NCI-H2171 treated with DMSO at 0.1 percent for 48 hours (cell line): ENCODE results near the gene TLR5.

Experiments
- DNase-seq: peaks from one replicate; lab custom pipeline; 2025; lab: John Stamatoyannopoulos, UW

The TLR5 gene

DNA sequence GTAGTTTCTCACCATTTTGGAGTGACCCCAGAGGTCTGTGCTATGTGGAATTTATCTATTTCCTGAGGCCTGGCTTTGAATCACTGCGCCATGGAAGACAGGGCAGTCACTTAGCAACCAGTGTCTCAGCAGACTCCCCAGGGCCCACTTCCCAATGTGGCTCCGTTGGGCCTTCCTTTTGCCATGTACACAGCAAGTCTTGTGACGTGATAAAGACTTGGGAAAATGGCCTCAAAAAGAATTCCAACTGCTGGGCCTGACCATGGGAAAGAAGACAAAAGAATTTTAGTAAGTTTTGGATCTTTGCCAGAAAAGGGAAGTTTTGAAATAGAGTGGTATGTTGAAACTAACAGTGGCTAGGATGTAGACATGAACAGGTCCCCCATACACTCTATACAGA lies 36.2 kb downstream of the TLR5 start:
- no peak for DNase-seq

DNA sequence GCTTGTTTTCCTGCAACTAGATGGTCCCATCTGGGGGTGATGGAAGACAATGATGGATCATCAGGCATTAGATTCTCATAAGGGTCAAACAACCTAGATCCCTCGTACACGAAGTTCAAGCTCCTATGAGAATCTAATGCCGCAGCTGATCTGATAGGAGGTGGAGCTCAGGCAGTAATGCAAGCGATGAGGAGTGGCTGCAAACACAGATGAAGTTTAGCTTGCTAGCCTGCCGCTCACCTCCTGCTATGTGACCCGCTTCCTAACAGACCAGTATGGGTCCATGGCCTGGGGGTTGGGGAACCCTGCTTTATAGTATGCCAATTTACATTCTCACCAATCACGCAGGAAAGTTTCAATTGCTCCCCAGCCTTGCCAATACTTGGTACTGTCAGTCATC lies 37.5 kb downstream of the TLR5 start:
- DNase-seq = no peak

DNA sequence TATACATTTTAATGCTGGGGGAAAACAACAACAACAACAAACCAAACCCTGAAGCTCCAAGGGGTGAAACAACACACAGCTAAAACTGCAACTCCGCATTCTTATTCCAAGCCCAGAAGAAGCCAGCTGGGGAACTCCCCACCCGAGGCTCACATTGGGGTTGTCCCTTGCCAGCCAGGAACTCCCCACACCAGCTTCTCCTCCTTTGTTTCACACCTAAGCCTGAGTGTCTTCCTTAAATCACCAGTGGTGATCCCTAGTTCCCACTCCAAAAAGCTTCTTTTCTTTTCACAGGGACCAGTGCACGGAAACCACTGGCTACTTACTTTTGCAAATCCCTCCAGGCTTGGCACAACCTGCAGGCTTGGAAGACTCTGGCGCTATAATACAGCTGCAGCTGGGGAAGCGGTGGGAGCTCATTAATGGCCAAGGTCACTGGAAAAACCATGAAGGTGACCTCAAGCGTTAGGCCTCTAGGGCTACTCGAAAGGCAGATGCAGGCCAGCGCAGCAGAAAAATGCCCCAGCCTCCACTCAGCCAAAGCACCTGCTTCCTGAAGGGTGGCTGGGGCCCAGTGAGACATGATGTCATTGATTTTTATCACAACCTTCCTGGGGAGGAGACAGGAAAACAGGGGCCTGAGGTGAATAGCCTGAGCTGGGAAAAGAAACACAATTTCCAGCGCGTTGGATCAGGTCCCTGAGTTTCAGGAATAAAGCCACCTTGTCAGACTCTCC lies 40.1 kb downstream of the TLR5 start:
- DNase-seq = no peak

DNA sequence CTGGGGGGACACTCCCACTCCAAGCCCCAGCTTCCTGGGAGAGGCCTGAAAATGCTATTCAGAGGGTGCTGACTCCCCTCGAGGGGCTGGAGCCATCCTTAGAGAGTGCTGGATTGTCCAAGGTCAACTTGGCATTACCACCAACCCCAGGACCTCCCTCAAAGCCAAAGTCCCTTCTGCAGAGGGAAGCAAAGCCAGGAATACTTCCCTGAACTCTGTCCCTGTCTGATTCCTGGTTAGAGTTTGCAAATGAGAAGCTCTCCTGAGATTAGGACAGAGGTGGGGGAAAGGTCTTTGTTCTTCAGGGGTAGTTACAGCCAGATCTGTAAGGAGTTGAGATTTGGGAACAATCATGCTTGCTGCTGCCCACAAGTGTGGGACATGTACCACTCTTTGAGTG lies 45.3 kb downstream of the TLR5 start:
- DNase-seq = no peak

DNA sequence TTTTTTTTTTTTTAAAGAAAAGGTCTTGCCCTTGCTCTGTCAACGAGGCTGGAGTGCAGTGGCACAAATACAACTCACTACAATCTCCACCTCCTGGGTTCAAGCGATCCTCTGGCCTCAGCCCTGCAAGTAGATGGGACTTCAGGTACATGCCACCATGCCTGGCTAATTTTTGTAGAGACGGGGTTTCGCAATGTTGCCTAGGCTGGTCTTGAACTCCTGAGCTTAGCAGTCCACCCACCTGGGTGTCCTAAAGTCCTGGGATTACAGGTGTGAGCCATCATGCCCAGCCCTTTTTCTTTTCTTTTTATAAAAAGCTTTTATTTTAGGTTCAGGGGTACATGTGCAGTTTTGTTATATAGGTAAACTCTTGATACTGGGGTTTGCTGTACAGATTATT lies 47.2 kb downstream of the TLR5 start:
- DNase-seq = no peak

DNA sequence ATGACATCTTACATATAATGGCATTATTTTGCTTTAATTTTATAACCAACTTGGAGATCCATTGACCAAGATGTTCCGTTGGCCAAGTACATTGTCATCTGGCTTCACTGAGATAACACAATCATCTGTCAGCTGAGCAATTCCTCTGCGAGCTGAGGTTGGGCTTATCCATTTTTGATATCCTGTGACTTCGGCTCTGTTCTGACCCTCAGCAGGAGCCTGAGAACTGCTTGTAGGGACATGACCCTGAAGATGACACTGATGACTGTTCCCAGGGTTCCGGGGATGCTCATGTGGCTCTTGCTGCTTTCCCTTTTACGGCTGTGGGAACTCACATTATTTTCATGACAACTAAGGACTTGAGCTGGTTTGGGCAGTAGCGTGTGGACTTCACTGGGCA lies 51.2 kb downstream of the TLR5 start:
- no peak for DNase-seq

DNA sequence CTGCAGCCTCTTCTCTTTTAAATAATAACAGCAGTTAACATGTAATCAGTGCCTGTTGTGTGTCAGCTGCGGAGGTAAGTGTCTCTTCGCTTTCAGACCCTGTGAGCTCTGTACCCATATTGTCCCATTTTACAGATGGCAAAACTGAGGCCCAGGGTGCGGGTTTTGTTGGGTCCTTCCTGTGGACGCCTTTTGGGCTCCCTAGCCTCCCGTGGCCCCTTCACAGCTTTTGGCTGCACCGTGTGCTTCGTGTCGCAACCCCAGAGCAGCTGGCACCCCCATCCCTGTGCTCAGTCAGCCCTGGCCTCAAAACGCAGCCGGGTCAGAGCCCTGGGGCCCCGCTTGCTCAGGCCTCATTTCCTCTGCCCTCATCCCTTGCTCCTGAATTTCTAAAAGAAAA lies 53.8 kb downstream of the TLR5 start:
- DNase-seq = no peak

DNA sequence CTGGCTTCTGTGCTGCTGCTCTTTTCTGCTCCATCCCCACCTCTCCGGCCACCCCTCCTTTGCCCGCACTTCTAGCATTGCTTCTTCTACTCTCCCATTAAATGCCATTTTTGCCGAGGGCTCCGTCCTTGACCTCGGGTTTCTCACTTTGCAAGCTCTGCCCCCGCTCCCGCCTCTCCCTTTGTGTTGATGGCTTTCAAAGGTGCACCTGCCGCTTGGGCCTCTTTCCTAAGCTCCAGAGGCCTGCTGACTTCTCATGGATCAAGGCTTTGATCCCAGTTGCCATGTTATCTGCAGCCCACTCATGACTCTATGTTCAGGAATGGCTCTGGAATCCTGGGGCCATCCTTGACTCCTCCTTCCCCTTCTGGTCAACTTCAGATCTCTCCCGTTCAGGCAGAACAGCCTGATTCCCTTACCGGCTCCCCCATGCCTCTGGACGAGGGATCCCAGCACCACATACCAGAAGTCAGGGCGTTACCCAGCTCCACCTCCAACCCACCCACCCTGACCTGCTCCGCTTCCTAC lies 54.3 kb downstream of the TLR5 start:
- no peak for DNase-seq

DNA sequence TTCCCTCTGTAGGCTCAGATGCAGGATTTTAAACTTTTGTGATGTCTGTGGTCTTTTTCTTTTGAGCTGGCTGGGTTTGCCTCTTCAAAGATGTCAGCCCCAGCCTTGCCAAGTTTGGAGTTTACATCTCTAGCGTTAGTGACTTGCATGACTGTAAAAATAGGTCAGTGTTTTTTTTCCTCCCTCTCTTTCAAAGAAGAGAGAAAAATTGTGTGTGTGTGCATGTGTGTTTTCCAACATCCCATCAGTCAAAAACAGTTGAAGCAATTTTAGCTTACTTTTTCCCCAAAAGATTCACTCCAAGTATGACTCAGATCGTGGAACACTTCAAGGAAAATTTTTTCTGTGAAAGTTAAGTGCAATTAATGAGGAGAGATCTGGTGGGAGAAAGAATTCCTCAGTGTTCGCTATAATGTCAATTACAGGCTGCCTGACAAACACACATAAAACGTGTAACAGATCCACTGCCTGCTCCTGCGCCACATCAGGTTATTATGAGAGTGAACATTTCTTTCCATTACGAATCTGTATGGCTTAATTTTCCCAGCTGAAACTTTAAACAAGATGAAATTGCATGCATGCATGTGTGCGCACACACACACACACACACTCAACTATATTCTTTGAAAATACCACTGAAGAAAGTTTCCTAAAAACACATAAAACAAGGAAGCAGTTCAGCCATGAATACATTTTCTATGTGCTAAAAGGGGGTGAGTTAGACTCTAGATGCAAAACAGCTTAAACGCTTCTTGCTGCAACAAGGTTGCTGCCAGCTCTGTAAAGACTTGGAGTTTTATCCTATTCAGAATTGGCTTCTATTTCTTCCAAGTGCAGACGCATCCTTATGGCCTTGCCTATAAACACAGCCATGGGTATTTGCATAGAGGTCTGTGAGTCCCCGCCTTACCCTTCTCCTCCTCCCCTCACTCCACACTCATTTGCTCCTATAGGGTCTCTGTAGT lies 55.5 kb downstream of the TLR5 start:
- DNase-seq = no peak

DNA sequence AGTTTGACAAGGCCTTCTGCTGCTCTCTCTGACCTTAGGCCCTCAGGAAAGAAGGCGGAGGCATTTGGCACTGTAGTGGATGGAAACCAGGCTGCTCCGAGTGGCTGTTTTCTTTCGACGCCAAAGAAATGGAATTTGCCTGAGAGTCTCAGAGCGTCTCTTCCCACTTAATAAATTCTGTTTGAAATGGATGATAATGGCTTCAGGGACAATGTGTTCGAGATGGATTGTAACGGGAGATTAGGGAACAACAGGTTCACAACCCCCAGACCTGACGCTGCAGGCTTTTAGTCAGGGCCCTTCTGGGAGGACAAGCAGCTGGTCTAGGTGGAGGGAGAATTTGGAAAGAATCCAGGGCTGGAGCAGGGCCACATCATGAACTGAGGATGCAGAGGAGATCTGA lies 58.6 kb downstream of the TLR5 start:
- peak; percentile 42 for DNase-seq

DNA sequence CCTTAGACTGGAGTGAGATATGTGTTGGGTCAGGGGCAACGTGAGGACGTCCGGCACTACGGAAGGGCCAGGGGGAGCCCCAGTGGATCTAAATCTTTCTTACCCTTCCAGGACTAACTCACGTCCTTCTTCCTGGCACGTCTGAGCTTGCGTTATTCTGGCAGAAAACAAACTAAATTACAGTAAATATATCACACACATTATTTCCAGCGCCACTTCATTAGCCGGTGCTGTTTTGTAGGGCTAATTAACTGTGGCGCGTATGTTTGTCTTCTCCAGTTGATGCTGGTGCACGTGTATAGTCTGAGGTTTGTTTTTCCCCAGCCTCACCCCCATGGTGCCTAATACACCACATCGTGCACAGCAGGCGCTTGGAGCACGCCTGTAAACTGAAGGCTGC lies 59.2 kb downstream of the TLR5 start:
- no peak for DNase-seq

DNA sequence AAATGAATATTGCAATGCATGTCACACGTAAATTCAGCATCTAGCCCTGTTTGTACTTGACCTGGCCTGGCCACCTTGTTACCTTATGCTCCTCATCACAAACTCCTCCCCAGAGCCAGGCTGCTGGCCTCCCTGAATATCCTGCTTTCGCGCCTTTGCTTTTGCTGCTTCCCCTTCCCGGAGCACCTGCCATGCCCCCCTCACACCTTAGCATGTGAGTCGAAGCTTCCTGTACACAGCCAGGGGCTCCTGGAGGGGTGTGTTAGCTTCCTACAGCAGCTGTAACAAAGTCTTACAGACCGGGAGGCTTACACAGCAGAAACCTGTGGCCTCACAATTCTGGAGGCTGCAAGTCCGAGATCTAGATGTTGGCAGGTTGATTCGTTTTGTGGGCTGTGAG lies 60.1 kb downstream of the TLR5 start:
- no peak for DNase-seq

DNA sequence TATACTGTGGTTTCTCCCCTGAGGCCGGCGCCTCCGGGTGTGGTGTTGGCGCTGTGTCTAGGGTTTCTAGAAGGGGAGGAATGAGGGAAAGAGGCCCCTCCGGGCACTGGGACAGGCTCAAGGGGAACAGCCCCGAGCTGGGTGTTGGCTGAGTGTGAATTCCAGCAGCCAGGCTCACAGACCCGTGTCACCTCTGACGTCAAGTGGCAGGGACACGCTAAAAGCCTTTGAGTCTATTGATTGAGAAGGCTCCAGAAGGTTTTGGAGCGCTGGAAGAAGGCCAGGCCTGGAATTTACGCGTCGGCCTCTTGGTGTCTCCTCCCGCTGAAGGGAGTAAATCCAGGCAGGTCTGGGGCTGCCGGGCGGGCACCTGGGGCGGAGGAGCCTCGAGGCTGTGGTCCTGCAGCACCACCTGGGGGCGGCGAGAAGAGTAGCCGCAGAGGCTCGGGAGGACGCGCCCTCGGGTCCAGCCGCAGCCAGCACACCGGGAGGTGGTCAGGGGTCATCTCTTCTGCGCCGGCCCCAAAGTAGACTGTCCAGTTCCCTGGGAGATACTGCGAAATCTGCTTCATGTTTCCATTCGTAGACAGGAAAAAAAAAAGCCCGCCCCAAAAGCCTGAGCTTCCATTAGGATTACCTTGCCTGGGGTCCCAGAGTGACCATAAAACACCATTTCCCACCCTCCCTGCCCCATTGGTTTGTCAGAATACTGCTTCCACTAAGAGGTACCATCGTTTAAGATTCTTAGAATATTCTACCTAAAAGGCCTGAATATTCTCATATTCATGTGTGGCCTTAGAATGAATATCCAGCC lies 61.7 kb downstream of the TLR5 start:
- DNase-seq = peak; percentile 98

DNA sequence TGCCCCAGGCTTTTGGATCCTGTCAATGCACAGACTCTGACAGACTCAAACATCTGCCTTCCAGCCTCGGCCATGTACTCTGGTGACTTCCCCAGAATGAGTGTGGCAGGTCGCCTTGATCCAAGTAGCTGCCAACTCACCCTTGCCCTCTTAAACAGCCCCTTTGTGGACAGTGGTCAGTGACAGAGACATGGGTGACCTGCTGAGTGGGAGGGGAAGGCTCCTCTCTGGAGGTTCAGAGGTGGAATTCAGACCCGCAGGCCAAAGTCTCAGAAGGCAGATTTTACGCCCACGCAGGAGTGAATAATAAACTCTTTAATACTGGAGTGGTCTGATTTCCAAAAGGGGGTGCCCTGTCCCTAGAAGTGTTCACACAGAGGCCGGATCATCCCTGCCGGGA lies 63.5 kb downstream of the TLR5 start:
- no peak for DNase-seq

DNA sequence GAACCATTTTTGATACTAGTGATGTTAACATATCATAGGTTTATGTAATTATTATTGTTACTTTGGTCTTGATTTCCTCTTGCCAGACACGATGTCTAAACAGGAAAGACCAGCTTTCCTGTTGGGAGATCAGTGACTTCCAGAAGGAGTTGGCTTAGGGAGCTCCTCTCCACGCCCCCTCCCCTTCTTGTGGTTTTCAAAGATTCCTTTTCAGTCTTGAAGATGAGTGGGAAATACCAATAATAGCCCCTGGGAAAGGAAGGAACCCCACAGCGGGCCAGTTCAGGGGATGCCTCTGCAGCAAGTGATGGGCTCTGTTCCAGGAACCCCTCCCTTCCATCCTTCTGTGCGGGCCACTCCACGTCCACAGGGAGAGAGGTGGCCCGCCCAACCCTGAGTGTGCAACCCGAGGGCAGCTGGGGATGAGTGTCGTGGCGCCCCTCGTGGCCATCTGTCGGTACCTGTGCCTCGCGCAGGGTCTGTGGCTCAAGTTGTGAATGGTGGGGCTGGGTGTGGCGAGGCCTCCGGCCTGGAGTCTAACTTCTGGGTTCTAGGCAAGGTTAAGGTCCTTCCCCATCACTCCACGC lies 65.7 kb downstream of the TLR5 start:
- DNase-seq = no peak

DNA sequence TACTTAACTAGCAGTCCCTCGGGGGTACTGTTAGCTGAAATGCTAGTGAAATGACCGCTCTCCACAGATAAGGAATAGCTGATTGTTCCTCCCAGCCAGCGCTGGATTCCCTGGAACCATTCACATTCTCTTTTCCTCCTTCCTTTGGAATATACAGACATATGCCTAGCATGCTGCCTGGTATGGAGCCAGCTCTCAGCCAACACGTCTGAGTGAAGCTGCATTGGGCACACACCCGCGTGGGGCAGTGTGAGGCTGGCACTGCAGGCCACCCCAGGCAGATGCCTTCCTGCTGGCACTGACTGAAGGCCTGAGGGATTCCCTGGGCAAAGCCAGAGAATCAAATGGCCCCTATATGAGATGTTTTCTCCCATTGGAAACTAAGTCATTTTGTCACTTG lies 66.7 kb downstream of the TLR5 start:
- no peak for DNase-seq

DNA sequence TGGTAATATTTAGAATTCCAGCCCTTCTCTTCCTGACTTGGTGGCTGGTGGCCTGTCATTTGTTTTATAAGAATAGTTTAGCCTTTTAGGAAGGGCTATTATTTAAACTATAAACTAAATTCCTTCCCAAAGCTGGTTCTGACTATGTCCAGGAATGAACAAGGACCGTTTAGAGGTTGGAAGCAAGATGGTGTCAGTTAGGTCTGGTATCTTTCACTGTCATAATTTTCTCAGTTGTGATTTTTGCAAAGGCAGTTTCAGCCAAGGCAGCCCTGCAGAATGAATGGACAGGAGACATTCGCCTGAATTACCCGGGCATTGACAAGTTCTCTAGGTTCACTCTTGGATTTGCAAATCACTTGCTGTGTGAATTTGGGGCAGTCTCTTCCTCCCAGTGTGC lies 67.2 kb downstream of the TLR5 start:
- no peak for DNase-seq

DNA sequence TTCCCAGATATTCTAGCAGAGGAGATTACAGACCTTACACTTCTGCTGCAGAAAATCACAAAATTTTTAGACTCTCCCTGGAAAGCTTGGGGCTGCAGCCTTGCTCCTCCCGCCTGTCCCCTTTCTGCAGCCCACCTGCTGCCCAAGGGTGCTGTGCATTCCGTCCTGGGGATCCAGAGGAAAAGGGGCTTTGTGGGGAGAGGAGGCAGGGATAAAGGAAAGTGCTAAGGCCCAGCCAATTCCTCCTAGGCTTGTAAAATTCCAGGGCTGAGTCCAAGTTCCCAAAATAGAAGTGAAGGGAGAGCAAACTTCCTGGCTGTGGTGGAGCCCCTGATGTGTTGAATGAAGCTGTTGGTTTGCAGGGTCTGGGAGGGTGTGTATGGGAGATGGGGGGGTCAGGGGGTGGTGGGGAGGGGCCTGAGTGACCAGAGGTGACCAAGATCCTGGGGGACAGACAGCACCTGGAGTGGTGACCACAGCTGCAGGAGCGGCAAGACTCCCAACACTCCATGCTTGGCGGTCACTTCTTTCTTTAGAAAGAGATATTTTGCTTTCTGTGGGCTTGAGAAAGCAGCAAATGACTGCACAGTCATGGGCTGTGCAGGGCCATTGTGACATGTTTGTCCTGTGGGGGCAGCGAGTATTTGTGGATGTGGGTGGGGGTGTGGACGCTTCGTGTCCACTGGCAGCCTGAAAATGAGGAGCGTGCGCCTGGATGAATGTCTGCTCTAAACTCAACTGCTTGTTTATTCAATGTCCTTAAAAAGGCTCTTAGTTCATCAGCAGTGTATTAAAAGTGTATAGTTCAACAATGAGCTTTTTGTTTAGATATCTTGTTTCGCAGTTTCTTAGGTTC lies 68.4 kb downstream of the TLR5 start:
- no peak for DNase-seq

DNA sequence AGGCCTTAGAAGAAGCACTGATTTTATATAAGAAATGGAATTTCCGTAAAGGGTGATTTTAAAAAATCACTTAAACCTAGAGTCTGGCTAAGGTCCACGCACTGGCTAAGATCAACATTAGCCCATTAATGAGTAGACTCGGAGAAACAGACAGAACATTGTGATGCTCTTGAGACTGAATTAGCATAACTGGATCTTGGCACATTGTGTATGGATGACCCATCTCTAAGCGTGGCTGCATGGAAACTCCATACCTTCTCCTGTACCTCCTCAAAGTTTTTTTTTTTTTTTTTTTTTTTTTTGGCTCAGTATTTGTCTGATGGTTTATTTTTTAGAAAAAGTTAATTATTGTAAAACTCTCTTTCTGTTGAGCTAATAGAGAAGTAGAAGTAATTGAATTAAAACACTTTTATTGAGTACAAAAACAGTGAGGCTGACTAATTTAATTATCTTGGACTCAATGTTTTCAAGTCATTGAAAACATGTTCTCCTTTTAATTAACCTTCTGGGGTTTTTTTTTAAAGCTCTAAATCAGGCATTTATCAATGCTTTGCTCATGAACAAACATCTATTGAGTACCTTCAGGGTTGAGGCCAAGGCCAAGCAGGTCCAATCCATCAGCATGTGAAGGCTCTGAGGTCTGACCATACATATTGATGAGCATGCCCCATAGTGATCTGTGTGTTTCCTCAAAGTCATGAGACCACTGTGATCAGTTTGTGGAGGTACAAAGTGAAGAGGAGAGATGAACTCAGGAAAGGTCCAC lies 74.0 kb downstream of the TLR5 start:
- no peak for DNase-seq

DNA sequence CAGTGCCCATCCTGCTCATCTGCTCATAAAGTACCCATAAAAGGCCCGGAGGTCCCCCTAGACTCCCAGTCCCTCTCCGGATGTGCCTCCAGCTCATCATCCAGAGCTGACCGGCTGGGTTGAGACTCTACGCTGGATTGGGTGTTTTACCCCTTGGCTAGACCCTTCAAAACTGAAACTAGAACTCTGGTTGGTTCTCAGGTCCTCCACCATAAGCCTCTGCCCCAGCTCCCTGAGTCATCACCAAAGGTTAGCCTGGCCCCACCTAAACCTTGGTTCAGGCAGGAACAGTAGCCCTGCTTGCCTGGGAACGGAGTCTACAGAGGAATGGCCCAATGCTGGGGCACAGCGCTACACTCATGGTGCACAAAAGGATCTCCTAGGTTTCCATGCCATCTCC lies 75.1 kb downstream of the TLR5 start:
- DNase-seq = no peak
